HG03196 (cell line): Measurements from ENCODE around the gene KCNH2.

Source experiments
- ATAC-seq: cut with Tn5 transposase; IDR thresholded peaks from one replicate; pipeline ENCODE4 v1.9.1; 2021; ENCODE audit not compliant: unreplicated experiment

KCNH2 gene

GRCh38 chr7:150950496-150951180, 27.5 kb downstream of the KCNH2 start:
- ATAC-seq: no peak

GRCh38 chr7:150949971-150950491, 28.1 kb downstream of the KCNH2 start:
- no peak for ATAC-seq

DNA sequence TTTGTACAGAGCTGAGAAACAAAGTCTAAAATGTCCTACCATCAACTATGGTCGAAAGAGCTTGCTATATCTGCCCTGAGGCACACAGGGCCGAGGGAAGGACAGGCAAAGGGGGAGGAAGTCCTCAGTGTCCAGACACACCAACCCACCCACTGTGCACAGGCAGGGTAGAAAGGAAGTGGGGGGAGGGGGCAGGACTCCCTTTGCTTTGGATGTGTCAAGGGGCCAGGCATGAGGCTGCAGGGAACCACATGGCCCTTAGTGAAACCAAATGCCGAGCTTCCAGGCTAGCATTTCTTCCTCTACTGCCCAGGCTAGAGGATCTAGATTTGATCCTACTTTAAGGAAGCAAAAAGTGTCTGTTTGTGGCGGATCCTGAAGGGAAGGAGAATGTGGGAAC, 28.6 kb downstream of the KCNH2 start:
- ATAC-seq: no peak

GRCh38 chr7:150948791-150949251, 29.3 kb downstream of the KCNH2 start:
- no peak for ATAC-seq

GRCh38 chr7:150947761-150948651, 30.1 kb downstream of the KCNH2 start:
- ATAC-seq: no peak

- ATAC-seq: no peak
Observed at GRCh38 chr7:150947241-150947745, 30.8 kb downstream of the KCNH2 start.

- ATAC-seq: no peak
Observed at GRCh38 chr7:150946421-150947240, 31.5 kb downstream of the KCNH2 start.

- ATAC-seq: no peak
Observed at GRCh38 chr7:150945853-150946420, 32.2 kb downstream of the KCNH2 start.

GRCh38 chr7:150945171-150945852, 32.8 kb downstream of the KCNH2 start:
- ATAC-seq: no peak

DNA sequence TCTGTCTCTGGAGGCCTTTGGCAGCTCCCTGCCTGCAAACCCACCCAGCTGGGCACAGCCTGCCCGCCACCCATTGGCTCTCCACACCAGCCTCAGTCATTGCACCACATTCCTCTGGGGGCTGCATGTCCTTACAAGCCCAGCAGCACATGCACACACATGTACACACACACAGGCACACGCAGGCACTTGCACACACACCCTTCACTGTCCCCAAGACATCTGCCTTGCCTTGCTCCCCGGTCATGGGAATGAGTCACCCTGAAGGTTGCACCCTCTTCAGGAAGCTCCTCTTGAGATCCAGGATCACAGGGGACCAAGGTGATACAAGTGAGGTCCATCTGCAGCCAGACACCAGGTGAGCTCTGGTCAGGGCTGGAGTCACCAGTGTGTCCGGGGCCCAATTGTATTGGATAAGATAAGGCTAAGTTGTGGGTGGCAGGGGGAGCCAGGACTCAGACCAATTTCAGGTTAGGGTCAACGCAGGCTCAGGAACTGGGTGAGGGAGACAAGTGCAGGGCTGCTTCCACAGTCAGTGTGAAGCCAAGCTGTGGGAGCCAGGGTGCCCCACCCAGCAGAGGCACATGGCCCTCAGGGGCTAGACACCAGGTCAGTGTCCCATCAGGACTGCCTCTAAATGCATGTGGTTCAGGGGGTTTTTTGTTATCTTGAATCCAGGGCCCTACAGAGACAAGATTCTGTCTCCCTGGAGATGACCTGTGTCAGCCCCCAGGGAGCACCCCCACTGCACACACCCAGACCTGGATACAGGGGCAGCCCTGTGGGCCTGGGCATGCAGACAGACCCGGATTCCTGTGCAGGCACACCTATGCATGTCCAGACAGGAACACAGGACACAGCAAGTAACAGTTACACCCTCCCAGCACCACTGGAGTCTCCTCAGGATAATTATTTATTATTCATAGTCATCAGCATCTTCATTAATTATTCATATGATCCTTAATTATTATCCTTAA, 33.8 kb downstream of the KCNH2 start:
- no peak for ATAC-seq

GRCh38 chr7:150943453-150943814, 34.7 kb downstream of the KCNH2 start:
- ATAC-seq: no peak

DNA sequence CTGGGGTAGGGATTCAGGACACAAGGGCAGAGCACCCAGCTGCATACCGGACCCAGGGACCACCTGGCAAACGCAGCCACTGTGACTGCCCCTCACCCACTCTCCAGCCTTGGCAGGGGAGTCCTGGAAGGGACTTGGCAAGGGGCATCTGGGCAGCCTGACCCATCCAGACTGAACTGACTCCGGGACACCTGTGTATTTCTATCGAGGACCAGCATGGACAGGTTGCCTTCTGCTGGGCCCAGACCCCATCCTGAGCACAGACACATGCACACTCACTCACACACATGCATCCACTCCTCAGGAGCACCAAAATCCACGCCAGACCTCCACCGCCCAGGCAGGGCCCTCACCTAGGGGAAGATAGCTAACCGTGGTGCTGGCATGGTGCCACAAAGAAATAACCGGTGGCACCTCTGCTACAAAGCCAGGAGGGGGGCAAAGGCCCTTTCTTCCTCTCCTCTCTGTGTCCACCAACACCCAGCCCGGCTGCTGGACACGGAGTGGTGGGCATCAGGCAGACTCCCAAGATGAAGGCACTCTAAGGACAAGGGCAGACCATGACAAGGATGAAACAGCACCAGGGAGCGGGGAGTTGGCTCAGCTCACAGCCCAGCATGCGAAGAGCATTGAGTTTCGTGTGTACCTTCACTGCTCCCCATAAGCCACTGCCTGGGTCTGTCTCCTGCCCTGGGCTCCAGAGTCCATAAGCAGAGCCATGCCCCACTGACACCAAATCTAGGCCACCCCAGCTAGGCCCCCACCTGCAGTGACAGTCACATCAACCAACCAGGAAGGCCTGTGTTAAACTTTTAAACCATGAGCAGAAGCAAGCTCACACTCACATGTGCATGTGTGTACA, 35.3 kb downstream of the KCNH2 start:
- ATAC-seq: no peak

- no peak for ATAC-seq
Observed at GRCh38 chr7:150942001-150942590, 36.0 kb downstream of the KCNH2 start.

DNA sequence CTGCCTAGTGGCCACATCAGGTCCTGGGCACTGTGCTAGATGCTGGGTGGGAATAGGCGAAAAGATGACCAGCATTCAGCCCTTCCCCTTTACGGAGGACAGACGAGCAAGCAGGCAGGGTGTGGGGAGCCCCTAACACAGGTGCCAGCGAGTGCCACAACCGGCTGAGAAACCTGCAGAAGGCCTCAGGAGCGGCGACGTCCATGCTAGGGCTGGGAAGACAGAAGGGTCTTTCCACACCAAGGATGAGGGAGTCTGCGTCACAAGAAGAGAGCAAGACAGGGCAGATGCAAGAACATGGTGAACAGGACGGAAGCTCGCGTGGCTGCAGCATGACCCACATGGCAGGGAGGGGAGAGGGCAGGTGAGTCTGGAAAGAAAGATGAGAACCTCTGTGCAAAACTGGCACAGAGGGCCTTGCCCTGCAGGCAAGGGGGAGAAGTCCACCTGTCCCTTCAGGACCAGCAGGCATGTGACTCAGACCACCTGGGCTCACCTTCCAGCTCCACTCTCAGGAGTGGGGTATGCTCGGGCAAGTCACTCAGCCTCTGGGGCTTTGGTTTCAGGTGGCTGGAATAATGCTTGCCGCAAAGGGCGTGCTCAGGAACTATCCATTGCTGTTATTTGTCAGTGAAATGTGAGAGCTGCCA, 36.6 kb downstream of the KCNH2 start:
- ATAC-seq: no peak

GRCh38 chr7:150940431-150941102, 37.6 kb downstream of the KCNH2 start:
- ATAC-seq: no peak

GRCh38 chr7:150939466-150939865, 38.7 kb downstream of the KCNH2 start:
- no peak for ATAC-seq
